ENCODE measurements around the gene SEH1L.

GRCh38 chr18:13004396-13004795, 56.6 kb downstream of the SEH1L start:
- TF ChIP-seq CTCF (IDR thresholded peaks at IDR 0.05) (no peak), POLR2A (IDR thresholded peaks at IDR 0.05) (no peak)
